Keratinocyte (primary cell): ENCODE measurements around the gene TEX48. TPM values are rescaled to one million over a fixed set of nuclear protein-coding genes. Genes with fewer than 3 reads are reported as not detected.

Experiments
- DNase-seq: peaks from one replicate; pipeline ENCODE4 v3.0.0-alpha.2; 2011; ENCODE audit warnings: low read depth, missing footprints, low spot score
- FAIRE-seq: peaks from 2 replicates; lab custom pipeline; 2011; peaks lifted over from hg19 to GRCh38; lab: Jason Lieb, UNC
- H2AFZ ChIP-seq: 2 replicates; pipeline ENCODE4 v1.6.0; 2012; ENCODE audit warnings: low read length, control low read depth, inconsistent platforms; ENCODE audit not compliant: control insufficient read depth
- H3K27ac ChIP-seq: 2 replicates; pipeline ENCODE4 v1.5.1; 2011; ENCODE audit warnings: low read length; ENCODE audit not compliant: control insufficient read depth, insufficient read depth
- H3K27me3 ChIP-seq: 3 replicates; pipeline ENCODE4 v1.6.0; 2011; ENCODE audit warnings: low read length; ENCODE audit not compliant: control insufficient read depth, insufficient read depth; ENCODE audit errors: extremely low read depth
- H3K36me3 ChIP-seq, 2 experiments: 2 replicates in 1 of 2; 3 replicates in 1 of 2; pipeline ENCODE4 v1.5.1; 2011; ENCODE audit warnings: low read length in 2 of 2, mild to moderate bottlenecking in 1 of 2; ENCODE audit not compliant: control insufficient read depth in 2 of 2, insufficient read depth in 2 of 2; ENCODE audit errors: extremely low read depth in 1 of 2
- H3K4me1 ChIP-seq: 3 replicates; pipeline ENCODE4 v1.5.1; 2011; ENCODE audit warnings: low read length; ENCODE audit not compliant: control insufficient read depth, insufficient read depth; ENCODE audit errors: extremely low read depth
- H3K4me2 ChIP-seq: 3 replicates; pipeline ENCODE4 v1.6.0; 2011; ENCODE audit warnings: low read depth, low read length; ENCODE audit not compliant: control insufficient read depth, insufficient read depth; ENCODE audit errors: extremely low read depth
- H3K4me3 ChIP-seq, 3 experiments: fragments of 200-600 bp in 1 of 3; sonication (generic) in 1 of 3; 2 replicates in 2 of 3; 3 replicates in 1 of 3; pipeline ENCODE4 v1.5.1; 2011 to 2016; ENCODE audit warnings: low read length in 3 of 3, mild to moderate bottlenecking in 3 of 3, control low read depth in 2 of 3, inconsistent platforms in 1 of 3, low read depth in 1 of 3, mixed read lengths in 1 of 3, mixed run types in 1 of 3, moderate library complexity in 1 of 3; ENCODE audit not compliant: control insufficient read depth in 2 of 3, insufficient read depth in 2 of 3; ENCODE audit errors: extremely low read depth in 1 of 3
- H3K79me2 ChIP-seq: 2 replicates; pipeline ENCODE4 v1.6.0; 2012; ENCODE audit warnings: low read length; ENCODE audit not compliant: control insufficient read depth, insufficient read depth
- H3K9ac ChIP-seq: 3 replicates; pipeline ENCODE4 v1.6.0; 2011; ENCODE audit warnings: low read length; ENCODE audit not compliant: control insufficient read depth, insufficient read depth; ENCODE audit errors: extremely low read depth
- H3K9me1 ChIP-seq: 3 replicates; pipeline ENCODE4 v1.6.0; 2011; ENCODE audit warnings: low read length; ENCODE audit not compliant: control insufficient read depth, insufficient read depth; ENCODE audit errors: extremely low read depth
- H3K9me3 ChIP-seq: 2 replicates; pipeline ENCODE4 v1.5.1; 2012; ENCODE audit warnings: low read depth, low read length; ENCODE audit not compliant: control insufficient read depth
- H4K20me1 ChIP-seq: 3 replicates; pipeline ENCODE4 v1.6.0; 2011; ENCODE audit warnings: low read length; ENCODE audit not compliant: control insufficient read depth, insufficient read depth; ENCODE audit errors: extremely low read depth
- EZH2 ChIP-seq: IDR thresholded peaks from one replicate; pipeline ENCODE4 v1.6.1; 2012; ENCODE audit warnings: inconsistent platforms, mild to moderate bottlenecking, low read length, moderate library complexity
- dilution Hi-C: fragments of 300-500 bp; cut with MboI; formaldehyde crosslinking; loops from one replicate; pipeline ENCODE4 v1.7.0; 2020; ENCODE audit warnings: low sequenced_read_pairs; ENCODE audit not compliant: extremely low pct_ligation_motif_present
- polyA plus RNA-seq, 5 experiments: library from polyadenylated mRNA; depleted of rRNA in 3 of 5; stranded (reverse) in 3 of 5; stranded (forward) in 1 of 5; unstranded in 1 of 5; fragments of >200 nt; gene quantifications; 1 replicate in 1 of 5; 2 replicates in 3 of 5; 3 replicates in 1 of 5; pipeline versions ENCODE4 v1.2.1 to v1.2.3, GENCODE V29; 2011 to 2012; ENCODE audit warnings: missing spikeins in 2 of 5, low read depth in 1 of 5, low replicate concordance in 1 of 5
- TF ChIP-seq, protein P1 (sequence below), 3 experiments: IDR thresholded peaks in 1 of 3; conservative IDR thresholded peaks in 1 of 3; optimal IDR thresholded peaks in 1 of 3; 2 replicates in 2 of 3; 3 replicates in 1 of 3; pipeline versions ENCODE3 to v1.5.1; 2011; ENCODE audit warnings: low read length in 3 of 3, mild to moderate bottlenecking in 3 of 3, moderate library complexity in 2 of 3, control low read depth in 1 of 3, inconsistent platforms in 1 of 3; ENCODE audit not compliant: insufficient read depth in 2 of 3; ENCODE audit errors: extremely low read depth in 1 of 3

The TEX48 gene
- polyA plus RNA-seq, 1 donor (not counting 4 experiments of a cell fraction or from before 2014, with no cell fraction given), result not detected

- no peaks in the 10 kb centered on the region for H4K20me1 ChIP-seq
- H3K4me1 ChIP-seq, result peaks cover 44% of the 10 kb centered on the region
- no peak overlapping the region for H3K4me3 ChIP-seq
- H3K36me3 ChIP-seq, result no peaks in the 10 kb centered on the region
- no peaks in the 10 kb centered on the region for H3K79me2 ChIP-seq
- no peak overlapping the region for H3K27ac ChIP-seq
- no peaks in the 10 kb centered on the region for H3K27me3 ChIP-seq
- H3K9me1 ChIP-seq, result no peaks in the 10 kb centered on the region
- no peak for FAIRE-seq
- no peak for DNase-seq
- H3K9me3 ChIP-seq, result no peaks in the 10 kb centered on the region
- dilution Hi-C loops, result loop anchor here (25.0 kb wide), 1 partner anchor 322 kb away; no protein-coding TSS in a partner anchor
- TF ChIP-seq, protein P1, sequence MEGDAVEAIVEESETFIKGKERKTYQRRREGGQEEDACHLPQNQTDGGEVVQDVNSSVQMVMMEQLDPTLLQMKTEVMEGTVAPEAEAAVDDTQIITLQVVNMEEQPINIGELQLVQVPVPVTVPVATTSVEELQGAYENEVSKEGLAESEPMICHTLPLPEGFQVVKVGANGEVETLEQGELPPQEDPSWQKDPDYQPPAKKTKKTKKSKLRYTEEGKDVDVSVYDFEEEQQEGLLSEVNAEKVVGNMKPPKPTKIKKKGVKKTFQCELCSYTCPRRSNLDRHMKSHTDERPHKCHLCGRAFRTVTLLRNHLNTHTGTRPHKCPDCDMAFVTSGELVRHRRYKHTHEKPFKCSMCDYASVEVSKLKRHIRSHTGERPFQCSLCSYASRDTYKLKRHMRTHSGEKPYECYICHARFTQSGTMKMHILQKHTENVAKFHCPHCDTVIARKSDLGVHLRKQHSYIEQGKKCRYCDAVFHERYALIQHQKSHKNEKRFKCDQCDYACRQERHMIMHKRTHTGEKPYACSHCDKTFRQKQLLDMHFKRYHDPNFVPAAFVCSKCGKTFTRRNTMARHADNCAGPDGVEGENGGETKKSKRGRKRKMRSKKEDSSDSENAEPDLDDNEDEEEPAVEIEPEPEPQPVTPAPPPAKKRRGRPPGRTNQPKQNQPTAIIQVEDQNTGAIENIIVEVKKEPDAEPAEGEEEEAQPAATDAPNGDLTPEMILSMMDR (optimal IDR thresholded peaks at IDR 0.05 in 1 of 3, IDR thresholded peaks at IDR 0.05 in 1 of 3, conservative IDR thresholded peaks at IDR 0.05 in 1 of 3; ENCODE audit: extremely low read depth in 1 of 3, insufficient read depth in 2 of 3, low read length in 3 of 3), result no peak
- no peak for TF ChIP-seq EZH2
- H3K4me2 ChIP-seq, result no peak overlapping the region
- no peak overlapping the region for H2AFZ ChIP-seq
- no peak overlapping the region for H3K9ac ChIP-seq
These were observed 8.3 kb upstream of the TEX48 start for GRCh38 chr9:114690308-114690707.

DNA sequence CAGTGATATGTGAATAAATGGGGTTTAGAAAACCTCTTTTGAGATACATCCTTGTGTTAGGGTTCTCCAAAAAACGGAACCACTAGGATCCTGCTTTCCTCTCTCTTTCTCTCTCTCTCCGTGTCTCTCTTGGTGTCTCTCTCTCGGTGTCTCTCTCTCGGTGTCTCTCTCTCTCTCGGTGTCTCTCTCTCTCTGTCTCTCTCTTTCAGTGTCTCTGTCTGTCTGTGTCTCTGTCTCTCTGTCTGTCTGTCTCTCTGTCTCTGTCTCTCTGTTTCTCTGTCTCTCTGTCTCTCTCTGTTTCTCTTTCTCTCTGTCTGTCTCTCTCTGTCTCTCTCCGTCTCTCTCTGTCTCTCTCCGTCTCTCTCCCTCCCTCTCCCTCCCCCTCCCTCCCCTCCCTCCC is 7.8 kb upstream of the TEX48 start:
- FAIRE-seq (no peak), DNase-seq (no peak)
- peaks cover 42% of the 10 kb centered on the region for H3K4me1 ChIP-seq
- dilution Hi-C loops, result loop anchor here (25.0 kb wide), 1 partner anchor 322 kb away; no protein-coding TSS in a partner anchor
- no peaks in the 10 kb centered on the region for H3K79me2 ChIP-seq
- no peak overlapping the region for H3K9ac ChIP-seq
- H3K4me3 ChIP-seq, result no peak overlapping the region
- no peaks in the 10 kb centered on the region for H4K20me1 ChIP-seq
- no peak overlapping the region for H2AFZ ChIP-seq
- H3K36me3 ChIP-seq, result no peaks in the 10 kb centered on the region
- no peaks in the 10 kb centered on the region for H3K9me3 ChIP-seq
- no peaks in the 10 kb centered on the region for H3K9me1 ChIP-seq
- no peak for TF ChIP-seq EZH2
- TF ChIP-seq, protein P1 (optimal IDR thresholded peaks at IDR 0.05 in 1 of 3, IDR thresholded peaks at IDR 0.05 in 1 of 3, conservative IDR thresholded peaks at IDR 0.05 in 1 of 3; ENCODE audit: extremely low read depth in 1 of 3, insufficient read depth in 2 of 3, low read length in 3 of 3), result no peak
- H3K4me2 ChIP-seq, result no peak overlapping the region
- H3K27ac ChIP-seq, result no peak overlapping the region
- no peaks in the 10 kb centered on the region for H3K27me3 ChIP-seq
